K562 (cell line): ENCODE measurements around the gene PLS1. TPM values are rescaled to one million over a fixed set of nuclear protein-coding genes. Genes with fewer than 3 reads are reported as not detected.

Source experiments
- ATAC-seq: fragments of 200-7000 bp; cut with Tn5 transposase; 3 replicates; pipeline ENCODE4 v1.9.1; 2020; ENCODE audit warnings: moderate library complexity
- BruUV-seq: library from RNA; stranded (reverse); fragments of 400-500 nt; replicated peaks from 2 replicates; lab custom pipeline; 2021; lab: Mats Ljungman, UMichigan
- CTCF ChIA-PET: fragments of 300-600 bp; formaldehyde crosslinking; extraction: SDS; loops from one replicate; lab custom pipeline; 2021; ENCODE audit warnings: low intra/inter-chr PET ratio; lab: Yijun Ruan, JAX
- POLR2A ChIA-PET: fragments of 300-600, 350-650 bp; sonication (Branson Sonifier 250); formaldehyde crosslinking; extraction: SDS; loops from one replicate; lab custom pipeline; 2021; ENCODE audit warnings: antibody characterized with exemption, inconsistent platforms; lab: Yijun Ruan, JAX
- DNase-seq, 4 experiments: peaks; one replicate each; pipeline versions ENCODE4 v3.0.0 to v3.0.0-alpha.2; 2011 to 2018; ENCODE audit warnings: low spot score in 3 of 4, mixed read lengths in 3 of 4; ENCODE audit errors: extremely low read depth in 1 of 4
- FAIRE-seq: peaks from 2 replicates; lab custom pipeline; 2011; peaks lifted over from hg19 to GRCh38; lab: Jason Lieb, UNC
- H2AFZ ChIP-seq: 2 replicates; pipeline ENCODE4 v1.6.0; 2011; ENCODE audit warnings: low read depth, low read length, control low read depth, inconsistent platforms
- H3K27ac ChIP-seq: fragments of 200-600 bp; 3 replicates; pipeline ENCODE4 v1.8.0; 2011; ENCODE audit warnings: low read depth, mild to moderate bottlenecking, control low read depth, inconsistent platforms, low read length, moderate library complexity, mixed read lengths; ENCODE audit errors: extremely low read depth
- H3K27me3 ChIP-seq, 2 experiments: fragments of 300-600 bp in 1 of 2; 2 replicates in 1 of 2; 3 replicates in 1 of 2; pipeline versions ENCODE4 v1.6.0 to v1.8.0; 2011; ENCODE audit warnings: inconsistent platforms in 2 of 2, low read length in 2 of 2, mild to moderate bottlenecking in 1 of 2, mixed read lengths in 1 of 2, moderate library complexity in 1 of 2; ENCODE audit not compliant: control insufficient read depth in 2 of 2, insufficient read depth in 2 of 2
- H3K36me3 ChIP-seq: fragments of 300-600 bp; 3 replicates; pipeline ENCODE4 v1.8.0; 2011; ENCODE audit warnings: mild to moderate bottlenecking, low read length, inconsistent platforms; ENCODE audit not compliant: control insufficient read depth, insufficient read depth
- H3K4me1 ChIP-seq, 2 experiments: fragments of 200-600 bp in 1 of 2; replicated peaks in 1 of 2; 2 replicates in 1 of 2; 3 replicates in 1 of 2; pipeline versions ENCODE4 v1.5.1 to v1.8.0; 2011; ENCODE audit warnings: inconsistent platforms in 2 of 2, low read length in 2 of 2, mild to moderate bottlenecking in 1 of 2, mixed read lengths in 1 of 2, moderate library complexity in 1 of 2; ENCODE audit not compliant: control insufficient read depth in 2 of 2, insufficient read depth in 2 of 2
- H3K4me2 ChIP-seq: 2 replicates; pipeline ENCODE4 v1.6.1; 2011; ENCODE audit warnings: low read length, control low read depth, inconsistent platforms, mixed read lengths; ENCODE audit not compliant: insufficient read depth
- H3K4me3 ChIP-seq: fragments of 200-600 bp; sonication (generic), shearing (Covaris generic); 2 replicates; pipeline ENCODE4 v1.5.1; 2016; ENCODE audit warnings: control low read depth, inconsistent platforms
- H3K79me2 ChIP-seq: fragments of 200-600 bp; 3 replicates; pipeline ENCODE4 v1.8.0; 2011; ENCODE audit warnings: low read length, inconsistent platforms; ENCODE audit not compliant: control insufficient read depth, insufficient read depth
- H3K9ac ChIP-seq, 2 experiments: 2 replicates each; pipeline versions ENCODE4 v1.6.0 to v1.6.1; 2011; ENCODE audit warnings: low read depth in 2 of 2, low read length in 2 of 2, control low read depth in 1 of 2, inconsistent platforms in 1 of 2, mild to moderate bottlenecking in 1 of 2, mixed read lengths in 1 of 2; ENCODE audit not compliant: insufficient read depth in 1 of 2
- H3K9me1 ChIP-seq: one replicate; pipeline ENCODE4 v1.6.0; 2011; ENCODE audit warnings: inconsistent platforms, mild to moderate bottlenecking, low read length, moderate library complexity; ENCODE audit not compliant: control insufficient read depth, insufficient read depth
- H3K9me3 ChIP-seq: replicated peaks from 2 replicates; pipeline ENCODE4 v1.5.1; 2011; ENCODE audit warnings: low read depth, low read length, inconsistent platforms; ENCODE audit not compliant: control insufficient read depth, insufficient read depth
- H4K20me1 ChIP-seq: replicated peaks from 2 replicates; pipeline ENCODE4 v1.6.1; 2011; ENCODE audit warnings: low read length, inconsistent platforms, mixed read lengths; ENCODE audit not compliant: control insufficient read depth, insufficient read depth
- HCFC1 ChIP-seq: IDR thresholded peaks from 2 replicates; pipeline ENCODE4 v1.6.1; 2012; ENCODE audit warnings: low read depth, low read length, improper control_type of control experiment
- MBD1 ChIP-seq: fragments of 250-450 bp; sonication (Bioruptor Pico); IDR thresholded peaks from 2 replicates; pipeline ENCODE4 v1.8.0; 2022; ENCODE audit warnings: inconsistent platforms
- TAF7 ChIP-seq: fragments of 450-650 bp; IDR thresholded peaks from 2 replicates; pipeline ENCODE4 v1.6.1; 2016; ENCODE audit warnings: missing genetic modification characterization, missing compliant biosample characterization
- ZBTB17 ChIP-seq: fragments of 450-650 bp; formaldehyde crosslinking; IDR thresholded peaks from 2 replicates; pipeline ENCODE4 v1.4.0; 2020; ENCODE audit warnings: mild to moderate bottlenecking
- ZNF696 ChIP-seq: fragments of 250-450 bp; sonication (Bioruptor Pico); conservative IDR thresholded peaks from 2 replicates; pipeline ENCODE4 v1.4.0; 2020; ENCODE audit warnings: mild to moderate bottlenecking, moderate library complexity
- WGBS: fragments of 100-300 bp; shearing (Covaris generic); methylation state at CpG from one replicate; pipeline ENCODE4 v1.1.6; 2016; ENCODE audit warnings: low coverage, mixed read lengths; ENCODE audit not compliant: insufficient coverage; ENCODE audit errors: missing lambda C conversion rate; 5-methylcytosine and 5-hydroxymethylcytosine counted together
- in situ Hi-C: fragments of 300-500 bp; cut with MboI; formaldehyde crosslinking; loops from 4 replicates; pipeline ENCODE4 v1.15.0; 2018; ENCODE audit warnings: inconsistent platforms, mixed read lengths
- intact Hi-C: fragments of 100-400 bp; cut with micrococcal nuclease; formaldehyde crosslinking; loops from 2 replicates; pipeline ENCODE4 v1.14.2; 2022
- polyA plus RNA-seq, 8 experiments: library from polyadenylated mRNA; depleted of rRNA in 4 of 8; stranded (reverse) in 5 of 8; unstranded in 3 of 8; fragments of >200 nt; fragmentation: Nextera tagmentation in 2 of 8; fragmentation: Illumina TruSeq in 1 of 8; extraction: Ambion mirVana in 2 of 8; extraction: Trizol in 1 of 8; gene quantifications; 2 replicates each; pipeline versions ENCODE4 v1.2.1 to v1.2.3, GENCODE V29; 2011 to 2014; ENCODE audit warnings: inconsistent platforms in 1 of 8, missing spikeins in 1 of 8
- total RNA-seq, 7 experiments: library from RNA; depleted of rRNA in 6 of 7; stranded (reverse); fragments of >200 nt in 6 of 7; fragmentation: Illumina TruSeq in 2 of 7; extraction: Trizol in 2 of 7; gene quantifications; 2 replicates each; pipeline versions ENCODE4 v1.2.1 to v1.2.3, GENCODE V29; 2011 to 2021; ENCODE audit warnings: low replicate concordance in 1 of 7

PLS1 gene
- total and polyA plus RNA-seq, 9 of the 15 experiments (the other 6 are each of a cell fraction or from before 2014, with no cell fraction given): 6.1 to 21.3 (median 13.0) TPM

GRCh38 chr3:142644502-142644901 is 48.3 kb downstream of the PLS1 start:
- Histone ChIP-seq H3K27me3 (no peaks in the 10 kb centered on the region), H3K9me1 (no peaks in the 10 kb centered on the region), H4K20me1 (no peaks in the 10 kb centered on the region), H3K9me3 (no peaks in the 10 kb centered on the region), H3K27ac (no peak overlapping the region)
- in situ Hi-C loops: no loop called here
- ChIA-PET CTCF (no interaction called here), POLR2A (no interaction called here)
- TF ChIP-seq MBD1 (no peak), HCFC1 (no peak), ZNF696 (CRISPR knock-in tag) (no peak), TAF7 (tag) (no peak), ZBTB17 (no peak)
- TF ChIP-seq, all 486 proteins: peak for 0
- FAIRE-seq (no peak), ATAC-seq (no peak), DNase-seq (no peak)
- 71% methylated on average over 6 of the region's 6 CpGs for WGBS
- no TSS peak for BruUV-seq
- Histone ChIP-seq H2AFZ (no peak overlapping the region), H3K4me3 (no peak overlapping the region), H3K36me3 (no peaks in the 10 kb centered on the region), H3K4me2 (no peak overlapping the region), H3K4me1 (no peaks in the 10 kb centered on the region), H3K79me2 (no peaks in the 10 kb centered on the region), H3K9ac (no peak overlapping the region)
- intact Hi-C loops: no loop called here
